ENCODE measurements around the gene TBC1D9B.
A peak's percentile ranks its signal among the peaks of the same experiment; 100 is the strongest.
"Not testable (repeated sequence)": the region's sequence is repeated elsewhere in the genome, so short reads cannot be mapped to it uniquely, and the experiment has no call there.

Gene TBC1D9B

DNA sequence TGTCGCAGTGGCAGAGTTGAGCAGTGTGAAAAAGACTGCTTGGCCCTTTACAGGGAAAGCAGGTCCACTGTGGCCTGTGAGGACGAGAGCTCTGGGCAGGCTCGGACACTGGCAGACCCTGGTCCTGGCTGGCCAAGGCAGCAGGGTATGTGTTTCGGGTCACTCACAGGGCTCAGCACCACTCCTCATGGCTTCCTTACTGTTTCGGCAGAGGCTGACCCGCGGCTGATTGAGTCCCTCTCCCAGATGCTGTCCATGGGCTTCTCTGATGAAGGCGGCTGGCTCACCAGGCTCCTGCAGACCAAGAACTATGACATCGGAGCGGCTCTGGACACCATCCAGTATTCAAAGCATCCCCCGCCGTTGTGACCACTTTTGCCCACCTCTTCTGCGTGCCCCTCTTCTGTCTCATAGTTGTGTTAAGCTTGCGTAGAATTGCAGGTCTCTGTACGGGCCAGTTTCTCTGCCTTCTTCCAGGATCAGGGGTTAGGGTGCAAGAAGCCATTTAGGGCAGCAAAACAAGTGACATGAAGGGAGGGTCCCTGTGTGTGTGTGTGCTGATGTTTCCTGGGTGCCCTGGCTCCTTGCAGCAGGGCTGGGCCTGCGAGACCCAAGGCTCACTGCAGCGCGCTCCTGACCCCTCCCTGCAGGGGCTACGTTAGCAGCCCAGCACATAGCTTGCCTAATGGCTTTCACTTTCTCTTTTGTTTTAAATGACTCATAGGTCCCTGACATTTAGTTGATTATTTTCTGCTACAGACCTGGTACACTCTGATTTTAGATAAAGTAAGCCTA, 71.3 kb downstream of the TBC1D9B start:
- DNase-seq = peak; percentile 68

DNA sequence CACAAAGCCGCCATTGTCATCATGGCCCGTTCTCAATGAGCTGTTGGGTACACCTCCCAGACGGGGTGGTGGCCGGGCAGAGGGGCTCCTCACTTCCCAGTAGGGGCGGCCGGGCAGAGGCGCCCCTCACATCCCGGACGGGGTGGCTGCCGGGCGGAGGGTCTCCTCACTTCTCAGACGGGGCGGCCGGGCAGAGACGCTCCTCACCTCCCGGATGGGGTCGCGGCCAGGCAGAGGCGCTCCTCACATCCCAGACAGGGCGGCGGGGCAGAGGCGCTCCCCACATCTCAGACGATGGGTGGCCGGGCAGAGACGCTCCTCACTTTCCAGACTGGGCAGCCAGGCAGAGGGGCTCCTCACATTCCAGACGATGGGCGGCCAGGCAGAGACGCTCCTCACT, 72.8 kb downstream of the TBC1D9B start:
- DNase-seq = not testable (repeated sequence)

DNA sequence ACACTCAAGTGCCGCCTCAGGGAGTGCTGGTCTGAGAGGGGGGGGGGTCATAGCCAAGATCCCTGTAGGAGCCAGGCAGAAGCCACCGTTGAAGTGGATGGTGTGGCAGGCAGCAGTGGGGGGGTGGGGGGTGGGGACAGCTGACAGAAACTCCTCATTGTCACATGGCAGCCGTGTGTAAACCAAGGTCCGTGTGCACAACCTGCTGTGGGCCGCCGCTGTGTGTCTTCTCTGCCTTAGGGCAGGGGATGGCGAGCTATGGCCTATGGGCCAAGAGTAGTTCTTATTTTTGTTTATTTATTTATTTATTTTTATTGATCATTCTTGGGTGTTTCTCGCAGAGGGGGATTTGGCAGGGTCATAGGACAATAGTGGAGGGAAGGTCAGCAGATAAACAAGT, 73.6 kb downstream of the TBC1D9B start:
- no peak for DNase-seq

DNA sequence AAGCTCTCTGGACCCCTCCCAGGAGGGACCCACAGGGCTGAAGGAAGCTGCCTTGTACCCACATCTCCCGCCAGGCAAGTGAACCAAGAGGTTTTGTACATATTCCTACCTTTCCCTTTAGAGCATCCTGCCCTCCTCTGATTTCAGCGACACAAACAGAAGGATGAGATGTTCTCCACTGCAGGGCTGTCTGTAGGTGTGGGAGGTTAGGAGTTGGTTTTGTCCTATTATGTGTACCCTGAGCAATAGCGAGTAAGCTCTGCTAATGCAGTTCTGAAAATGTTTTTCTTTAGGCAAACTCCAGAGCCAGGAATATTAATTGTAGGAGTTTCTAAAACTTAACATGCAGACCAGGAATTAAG, 74.0 kb downstream of the TBC1D9B start:
- DNase-seq = no peak

DNA sequence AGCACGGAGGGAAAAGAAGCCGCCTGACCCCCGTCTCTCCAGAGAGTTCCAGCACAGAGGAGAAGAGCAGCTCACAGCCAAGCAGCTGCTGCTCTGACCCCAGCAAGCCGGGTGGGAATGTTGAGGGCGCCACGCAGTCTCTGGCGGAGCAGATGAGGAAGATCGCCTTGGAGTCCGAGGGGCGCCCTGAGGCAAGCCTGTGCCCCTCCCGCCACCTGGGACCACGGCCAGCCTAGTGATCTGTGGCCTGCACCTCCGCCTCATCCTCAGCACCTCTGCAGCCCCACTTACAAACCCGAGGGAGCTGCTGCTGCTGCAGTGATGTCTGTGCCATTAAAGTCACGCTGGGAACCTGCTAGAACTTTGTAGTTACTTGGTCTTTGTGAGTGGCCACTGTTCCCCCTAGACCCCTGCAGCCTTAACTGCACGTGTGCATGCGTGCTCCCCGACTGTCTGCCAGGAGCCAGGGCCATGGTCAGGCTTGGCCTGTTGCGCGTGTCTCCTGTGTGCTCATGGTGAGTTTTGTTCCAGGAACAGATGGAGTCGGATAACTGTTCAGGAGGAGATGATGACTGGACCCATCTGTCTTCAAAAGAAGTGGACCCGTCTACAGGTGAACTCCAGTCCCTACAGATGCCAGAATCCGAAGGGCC, 74.5 kb downstream of the TBC1D9B start:
- no peak for DNase-seq

DNA sequence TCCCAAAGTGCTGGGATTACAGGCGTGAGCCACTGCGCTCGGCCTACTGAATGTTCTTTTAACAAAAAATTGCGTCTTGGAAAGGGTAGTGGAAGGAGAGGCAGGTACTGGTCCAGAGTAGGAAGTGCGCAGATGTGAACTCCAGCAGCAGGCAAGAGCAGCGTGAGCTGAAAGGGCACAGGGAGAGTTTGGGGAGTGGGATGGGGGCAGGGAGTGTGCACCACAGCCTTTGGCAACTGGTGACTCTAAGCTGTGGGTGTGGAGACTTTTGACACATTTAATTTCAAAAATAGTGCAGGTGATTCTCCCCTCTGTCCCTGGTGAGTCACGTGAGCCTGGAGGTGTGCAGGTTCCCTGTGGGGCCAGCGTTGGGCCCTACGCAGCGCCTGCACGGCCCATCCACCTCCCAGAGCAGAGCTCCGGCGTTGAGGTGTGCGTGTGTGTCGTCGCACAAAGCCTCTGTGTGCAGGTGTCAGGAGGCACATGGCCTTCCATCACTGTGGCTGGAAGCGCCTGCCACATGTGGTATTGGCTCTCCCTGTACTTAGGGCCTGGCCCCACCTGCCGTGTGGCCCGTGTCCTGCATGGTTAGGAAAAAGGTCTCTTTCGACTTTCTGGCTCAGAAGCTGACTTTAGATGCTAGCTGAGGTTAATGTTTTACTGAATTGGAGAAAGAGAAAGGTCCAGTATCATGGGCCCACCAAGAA, 75.5 kb downstream of the TBC1D9B start:
- DNase-seq = no peak

DNA sequence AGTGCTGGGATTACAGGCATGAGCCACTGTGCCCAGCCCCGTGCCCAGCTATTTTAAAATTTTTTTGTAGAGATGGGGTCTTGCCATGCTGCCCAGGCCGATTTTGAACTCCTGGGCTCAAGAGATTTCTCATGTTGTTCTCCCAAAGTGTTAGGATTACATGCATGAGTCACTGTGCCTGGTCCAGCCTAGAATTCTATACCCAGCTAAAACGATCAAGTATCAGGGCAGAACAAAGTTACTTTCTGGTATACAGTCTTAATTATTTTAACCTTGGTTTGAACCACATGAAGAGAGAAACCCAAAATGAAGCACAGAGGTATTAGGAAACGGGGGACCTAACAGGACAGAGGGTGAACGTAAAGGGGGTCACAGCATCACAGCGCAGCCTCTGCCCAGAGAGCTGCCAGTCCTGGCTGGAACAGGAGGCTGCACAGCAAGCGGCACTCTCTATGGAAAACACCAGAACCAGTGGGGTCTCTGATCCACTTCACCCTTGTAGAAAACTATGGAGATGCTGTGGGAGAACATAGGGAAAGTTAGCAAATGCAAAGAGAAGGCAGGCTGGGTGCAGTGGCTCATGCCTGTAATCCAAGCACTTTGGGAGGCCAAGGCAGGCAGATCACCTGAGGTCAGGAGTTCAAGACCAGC, 76.8 kb downstream of the TBC1D9B start:
- DNase-seq = no peak

DNA sequence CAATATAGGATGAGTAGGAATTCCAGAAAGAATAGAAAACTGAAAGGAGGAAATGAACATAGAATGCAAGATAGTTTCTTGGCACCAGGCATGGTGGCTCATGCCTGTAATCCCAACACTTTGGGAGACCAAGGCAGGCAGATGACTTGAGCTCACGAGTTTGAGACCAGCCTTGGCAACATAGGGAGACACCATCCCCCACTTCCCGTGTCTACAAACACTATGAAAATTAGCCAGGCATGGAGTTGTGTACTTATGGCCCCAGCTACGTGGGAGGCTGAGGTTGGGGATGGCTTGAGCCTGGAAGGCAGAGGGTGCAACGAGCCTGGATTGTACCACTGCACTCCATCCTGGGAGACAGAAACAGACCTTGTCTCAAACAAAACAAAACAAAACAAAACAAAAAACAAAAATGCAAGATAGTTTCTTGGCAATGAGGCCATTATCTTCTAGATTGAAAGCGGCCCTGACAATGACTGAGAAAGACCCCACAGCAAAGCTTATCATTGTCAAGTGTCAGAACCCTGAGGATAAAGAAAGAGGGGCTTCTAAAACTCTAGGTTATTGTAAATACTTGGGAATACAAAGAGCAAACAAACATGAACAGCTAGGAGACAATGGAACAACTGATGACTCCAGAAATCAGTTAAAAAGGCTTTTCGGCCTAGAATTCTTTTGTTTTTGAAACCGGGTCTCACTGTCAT, 77.8 kb downstream of the TBC1D9B start:
- no peak for DNase-seq

DNA sequence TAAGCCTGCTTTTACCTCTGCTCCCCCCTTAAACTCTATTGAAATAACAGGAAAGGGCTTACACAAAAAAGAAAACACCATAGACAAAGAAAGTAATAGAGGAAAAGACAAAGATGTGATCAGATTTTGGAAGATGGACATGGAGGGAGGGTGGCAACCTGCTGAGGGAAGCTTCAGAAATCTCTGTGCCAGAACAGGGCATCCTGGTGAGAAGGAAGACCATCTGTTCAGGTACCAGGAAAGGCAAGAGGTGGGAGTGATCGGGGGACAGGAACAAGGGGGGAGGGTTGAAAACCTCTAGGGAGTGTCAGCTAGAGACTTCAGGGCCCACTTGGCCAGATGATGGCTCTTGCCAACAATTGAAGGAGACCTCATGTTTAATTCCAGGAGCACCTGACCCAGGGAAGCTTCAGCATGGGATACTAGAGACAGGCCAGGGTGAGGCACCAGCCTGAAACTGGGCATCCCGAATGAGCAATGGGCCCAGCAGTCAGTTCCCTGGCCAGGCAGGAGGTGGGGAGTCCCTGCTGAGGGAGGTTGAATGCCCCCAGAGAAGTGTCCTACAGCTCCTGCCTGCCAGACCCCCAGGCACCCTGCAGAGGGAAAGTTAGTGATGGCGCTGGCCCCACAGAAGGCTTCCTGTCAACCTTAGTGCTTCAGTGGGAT, 78.8 kb downstream of the TBC1D9B start:
- no peak for DNase-seq

DNA sequence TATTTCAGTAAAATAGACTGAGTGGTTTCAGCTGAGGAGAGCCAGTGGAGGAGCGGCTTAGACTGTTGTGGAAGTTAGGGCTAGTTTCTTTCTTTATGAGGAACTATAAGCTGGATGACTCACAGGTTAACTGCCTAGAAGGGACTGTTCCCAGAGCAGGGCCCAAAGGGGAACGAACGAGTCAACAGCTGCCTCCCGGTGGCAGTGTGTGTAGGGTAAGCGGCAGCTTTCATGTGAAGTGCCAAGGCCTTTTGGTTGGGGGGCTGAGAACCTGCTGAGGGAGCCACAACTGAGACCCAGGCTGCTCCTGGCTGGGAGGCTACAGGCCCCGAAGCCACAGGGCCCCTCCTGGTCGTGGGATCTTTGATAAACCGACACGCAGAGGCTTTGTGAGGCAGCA, 80.0 kb downstream of the TBC1D9B start:
- peak; percentile 76 for DNase-seq

DNA sequence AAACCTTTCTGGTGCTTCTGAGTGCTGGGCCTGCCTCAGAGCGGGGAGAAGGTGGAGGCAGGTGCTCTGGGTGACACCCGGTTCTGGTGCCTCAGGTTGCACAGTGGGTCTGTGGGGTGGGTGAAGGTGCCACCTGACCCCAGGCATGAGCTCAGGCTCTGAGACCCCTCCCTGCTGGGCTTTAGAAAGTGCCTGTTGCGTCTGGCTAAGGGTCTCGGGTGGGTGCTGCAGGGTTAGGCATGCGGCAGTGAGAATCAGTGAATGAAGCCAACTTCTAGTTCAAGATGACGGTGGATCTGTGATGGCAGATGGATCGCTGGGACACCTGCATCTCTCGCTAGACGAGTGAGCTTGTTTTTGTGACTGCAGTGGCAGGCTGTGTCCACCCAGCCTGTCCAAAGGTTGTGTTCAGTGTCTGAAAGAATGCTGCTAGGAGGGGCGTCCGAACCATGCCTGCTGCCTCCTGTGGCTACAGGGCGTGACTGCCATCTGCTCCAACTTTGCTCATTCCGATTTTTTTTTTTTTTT, 82.0 kb downstream of the TBC1D9B start:
- no peak for DNase-seq

DNA sequence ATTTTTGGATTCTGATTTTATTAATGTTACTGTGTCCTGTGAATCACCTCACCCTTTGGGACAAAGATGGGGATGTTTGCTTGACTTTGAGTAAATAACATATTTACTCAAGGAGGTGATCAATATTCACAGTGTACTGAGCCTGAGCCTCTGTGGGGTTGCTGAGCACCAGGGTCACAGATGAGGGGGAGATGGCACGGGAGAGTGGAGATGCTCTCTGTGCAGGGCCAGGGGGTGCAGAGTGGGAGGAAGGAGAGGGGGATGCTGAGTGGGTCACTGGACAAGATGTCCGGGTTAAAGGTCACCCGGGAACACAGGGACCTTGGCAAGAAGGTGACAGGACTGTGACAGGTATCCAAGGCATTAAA, 83.0 kb downstream of the TBC1D9B start:
- no peak for DNase-seq

DNA sequence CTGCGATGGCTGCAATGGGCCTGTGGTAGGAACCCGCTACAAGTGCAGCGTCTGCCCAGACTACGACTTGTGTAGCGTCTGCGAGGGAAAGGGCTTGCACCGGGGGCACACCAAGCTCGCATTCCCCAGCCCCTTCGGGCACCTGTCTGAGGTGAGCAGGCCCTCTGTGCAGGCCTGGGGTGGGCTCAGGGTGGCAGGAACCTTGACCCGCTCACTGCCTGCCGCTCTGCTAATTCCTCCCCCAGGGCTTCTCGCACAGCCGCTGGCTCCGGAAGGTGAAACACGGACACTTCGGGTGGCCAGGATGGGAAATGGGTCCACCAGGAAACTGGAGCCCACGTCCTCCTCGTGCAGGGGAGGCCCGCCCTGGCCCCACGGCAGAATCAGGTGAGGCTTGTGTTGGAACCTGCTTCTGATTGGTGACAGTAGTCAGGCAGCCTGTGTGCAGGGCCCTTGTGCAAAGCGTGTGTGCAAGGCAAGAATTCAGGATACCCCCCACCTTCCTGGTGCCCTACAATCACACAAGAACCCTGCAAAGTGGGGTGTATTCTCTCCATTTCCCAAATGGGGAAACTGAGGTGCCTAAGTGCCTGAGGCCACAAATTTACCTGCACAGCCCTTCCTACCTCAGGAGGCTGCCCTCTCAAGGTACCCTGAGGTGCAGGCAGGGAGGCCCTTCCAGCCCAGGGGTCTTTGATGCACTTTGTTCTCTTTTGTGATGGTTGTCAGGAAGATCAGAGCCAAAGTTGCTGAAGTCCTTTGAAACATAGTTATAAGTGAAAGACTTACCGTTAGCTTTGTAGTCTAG, 83.6 kb downstream of the TBC1D9B start:
- no peak for DNase-seq

DNA sequence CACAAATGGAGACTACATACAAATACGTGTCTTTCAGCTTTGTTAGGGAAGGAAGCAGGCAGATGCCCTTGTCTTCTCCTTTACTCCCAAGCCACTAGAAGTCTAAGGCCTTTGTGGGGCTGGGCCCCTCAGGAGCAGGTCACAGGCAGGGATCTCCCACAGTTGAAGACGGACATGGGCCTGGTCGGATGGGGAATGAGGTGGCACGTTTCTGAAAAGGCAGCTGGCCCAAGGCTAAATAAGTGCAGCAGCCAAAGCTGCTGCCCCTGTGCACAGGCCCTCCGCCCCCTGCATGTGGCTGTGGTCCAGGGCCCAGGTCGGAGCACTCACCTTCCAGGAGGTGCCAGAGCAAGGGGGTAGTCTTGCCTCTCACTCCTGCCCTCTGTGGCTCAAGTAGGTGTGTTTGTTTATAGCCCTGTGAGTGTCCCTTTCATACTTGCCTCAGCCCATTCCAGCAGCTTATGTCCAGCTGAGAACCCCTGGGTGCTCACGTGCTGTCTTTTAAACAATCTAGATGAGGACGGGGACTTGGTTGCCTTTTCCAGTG, 85.2 kb downstream of the TBC1D9B start:
- no peak for DNase-seq

DNA sequence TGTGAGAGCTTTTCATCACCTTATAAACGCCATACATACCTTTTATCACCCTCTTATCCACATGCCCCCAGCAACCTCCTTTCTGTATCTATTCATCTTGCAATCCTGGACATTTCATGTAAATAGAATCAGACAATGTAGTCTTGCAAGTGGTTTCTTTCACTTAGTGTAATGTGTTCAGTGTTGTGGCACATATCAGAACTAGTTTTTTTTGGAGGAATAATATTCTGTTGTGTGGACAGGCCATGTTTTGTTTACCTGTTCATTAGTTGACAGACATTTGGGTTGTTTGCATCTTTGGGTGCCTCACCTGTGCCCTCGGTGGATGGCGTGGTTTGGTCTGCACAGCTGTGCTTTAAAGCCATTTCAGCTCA, 85.7 kb downstream of the TBC1D9B start:
- DNase-seq = no peak

DNA sequence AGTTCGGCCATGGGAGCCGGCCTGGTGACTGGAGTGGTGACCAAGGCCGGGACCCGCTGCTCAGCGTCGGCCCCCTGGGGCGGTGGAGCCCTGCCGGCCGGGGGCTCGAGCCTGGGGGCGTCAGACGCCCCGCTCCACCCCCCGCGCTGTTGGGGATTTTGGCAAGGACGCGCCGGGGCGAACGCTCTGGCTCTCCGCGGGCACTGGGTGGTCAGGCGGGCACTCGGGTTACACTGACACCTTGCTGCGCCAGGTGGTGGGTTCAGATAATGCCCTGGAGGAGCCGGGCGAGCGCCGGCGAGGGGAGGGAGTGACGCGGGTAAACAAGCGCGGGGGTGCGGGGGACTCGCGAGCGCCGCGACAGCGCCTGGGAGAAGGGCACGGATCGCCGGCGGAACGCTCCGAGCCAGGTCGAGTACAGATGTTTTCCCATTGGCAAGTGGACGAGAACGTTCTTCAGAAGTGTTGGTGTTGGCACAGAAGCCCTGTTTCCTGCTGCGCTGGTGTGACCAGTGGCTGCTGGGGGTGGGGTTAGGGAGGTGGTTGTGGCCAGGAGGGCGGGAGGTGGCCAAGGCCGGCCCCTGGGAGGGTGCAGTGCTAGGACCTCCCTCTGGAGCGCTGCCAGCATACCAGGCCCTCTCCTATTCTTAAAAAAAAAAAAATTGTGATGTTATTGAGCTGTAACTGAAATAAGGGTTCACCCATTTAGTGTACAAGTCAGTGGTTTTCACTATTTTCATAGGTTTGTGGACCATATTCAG, 86.2 kb downstream of the TBC1D9B start:
- peak; percentile 89 for DNase-seq

DNA sequence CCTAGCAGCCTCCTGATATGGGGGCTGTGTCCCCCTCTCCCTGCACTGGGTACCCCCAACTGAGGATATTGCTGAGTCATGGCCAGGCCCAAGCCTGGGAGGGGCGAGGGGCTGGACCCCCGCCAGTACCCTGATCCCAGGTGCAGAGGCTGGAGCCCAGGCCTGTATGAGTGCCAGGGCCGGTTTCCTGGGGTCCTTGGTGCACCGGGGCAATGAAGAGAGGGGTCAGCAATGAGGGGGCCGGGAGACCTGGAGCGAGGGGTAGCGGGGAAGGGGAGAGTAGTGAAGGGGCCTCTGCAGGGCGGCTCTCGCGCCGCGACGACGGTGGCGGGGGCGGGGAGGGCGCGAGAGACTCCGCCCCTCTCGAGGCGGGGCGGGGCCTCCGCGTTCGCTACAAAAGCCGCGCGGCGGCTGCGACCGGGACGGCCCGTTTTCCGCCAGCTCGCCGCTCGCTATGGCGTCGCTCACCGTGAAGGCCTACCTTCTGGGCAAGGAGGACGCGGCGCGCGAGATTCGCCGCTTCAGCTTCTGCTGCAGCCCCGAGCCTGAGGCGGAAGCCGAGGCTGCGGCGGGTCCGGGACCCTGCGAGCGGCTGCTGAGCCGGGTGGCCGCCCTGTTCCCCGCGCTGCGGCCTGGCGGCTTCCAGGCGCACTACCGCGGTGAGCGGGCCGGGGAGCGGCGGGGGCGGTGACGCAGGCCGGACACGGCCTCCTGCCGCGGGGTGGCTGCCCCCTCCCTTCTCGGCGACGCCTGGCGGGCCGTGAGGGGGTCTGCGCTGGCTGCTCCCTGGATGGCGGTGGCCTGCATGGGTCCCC, 87.0 kb downstream of the TBC1D9B start, which contains the start of gene SQSTM1:
Gene SQSTM1, plus strand, starts transcription at position 423 of the 815 bp plus-strand sequence. Its CDS starts 32 bp downstream, at position 455.
- peak; percentile 84 for DNase-seq

DNA sequence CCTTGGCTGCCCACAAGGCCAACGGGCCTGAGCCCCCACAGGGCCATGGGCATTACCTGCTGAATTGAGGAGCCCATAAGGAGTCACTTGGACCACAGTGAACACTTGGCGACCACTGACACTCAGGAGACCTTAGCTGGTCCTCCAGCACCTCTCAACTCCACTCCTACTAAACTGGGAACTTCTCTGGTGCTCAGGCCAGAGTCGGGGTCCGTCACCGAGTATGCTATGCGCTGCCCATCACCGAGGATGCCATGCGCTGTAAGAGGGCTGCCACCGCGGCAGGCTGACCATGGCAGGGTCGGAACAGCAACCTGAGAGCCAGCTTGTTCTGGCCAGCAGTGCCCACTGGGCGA, 87.6 kb downstream of the TBC1D9B start:
- no peak for DNase-seq
